Diencephalon (tissue), 1 donor: Measurements from ENCODE around the gene ELMOD2. TPM values are rescaled to one million over a fixed set of nuclear protein-coding genes. Genes with fewer than 3 reads are reported as not detected.

Experiments used
- small RNA-seq: library from RNA; depleted of rRNA; stranded (forward); fragments of <200 nt; gene quantifications from one replicate; pipeline ENCODE3, GENCODE V24; 2014
- total RNA-seq: library from RNA; depleted of rRNA; stranded (reverse); fragments of >200 nt; gene quantifications from one replicate; pipeline ENCODE4 v1.2.3, GENCODE V29; 2014

Gene ELMOD2
- total RNA-seq = 58.6 TPM

GRCh38 chr4:140523857-140524742 is at the start of gene ELMOD2:
ELMOD2 (plus strand) TSS chr4:140524168; CDS start chr4:140525429, 1,261 bp downstream.

GRCh38 chr4:140497747-140498636 is 26.0 kb upstream of the ELMOD2 start, which contains the start of gene MGAT4D:
MGAT4D (minus strand) TSS chr4:140498293; CDS start chr4:140498222, 71 bp downstream.

GRCh38 chr4:140568507-140569306 is 44.7 kb downstream of the ELMOD2 start, which contains the start of gene UCP1:
UCP1 (minus strand) TSS chr4:140568961; CDS start chr4:140568729, 232 bp downstream.

Small RNAs within 50 kb of the gene (small RNA-seq; reads per million reads assigned to genes)
- not detected for gene AC108019.1
- not detected for gene RN7SL152P

Other genes with a start within 250 kb of the ELMOD2 start
- gene SCOC, start 150.5 kb upstream of the ELMOD2 start, total RNA-seq = 235 TPM
- 10.8 TPM for gene CLGN, start 96.5 kb upstream of the ELMOD2 start, total RNA-seq
- under 0.01 TPM for gene MGAT4D, start 25.9 kb upstream of the ELMOD2 start, total RNA-seq
- 0.23 TPM for gene UCP1, start 44.8 kb downstream of the ELMOD2 start, total RNA-seq
- gene TBC1D9, start 232.2 kb downstream of the ELMOD2 start, total RNA-seq = 112 TPM